GM12878 (cell line): Measurements from ENCODE around the gene NEU3. TPM values are rescaled to one million over a fixed set of nuclear protein-coding genes. Genes with fewer than 3 reads are reported as not detected.

Source experiments
- ATAC-seq: fragments of 200-7000 bp; cut with Tn5 transposase; 3 replicates; pipeline ENCODE4 v1.9.1; 2020; ENCODE audit warnings: mild to moderate bottlenecking, moderate library complexity
- BruUV-seq: library from RNA; stranded (reverse); fragments of 400-500 nt; replicated peaks from 2 replicates; lab custom pipeline; 2021; lab: Mats Ljungman, UMichigan
- CTCF ChIA-PET: fragments of 300-600 bp; sonication (Branson Sonifier 250); formaldehyde crosslinking; extraction: SDS; loops from one replicate; lab custom pipeline; 2021; ENCODE audit warnings: inconsistent platforms; lab: Yijun Ruan, JAX
- POLR2A ChIA-PET: fragments of 350-600 bp; formaldehyde crosslinking; extraction: SDS; loops from one replicate; lab custom pipeline; 2021; ENCODE audit warnings: inconsistent platforms; lab: Charles Lee
- RAD21 ChIA-PET: fragments of 300-600 bp; sonication (Branson Sonifier 250); formaldehyde crosslinking; loops from one replicate; lab custom pipeline; 2023; ENCODE audit warnings: antibody characterized with exemption; ENCODE audit not compliant: unreplicated experiment; lab: Charles Lee
- SMC1A ChIA-PET: fragments of 300-600 bp; sonication (Branson Sonifier 250); formaldehyde crosslinking; loops from one replicate; lab custom pipeline; 2023; ENCODE audit not compliant: unreplicated experiment, uncharacterized antibody; lab: Charles Lee
- DNase-seq: peaks from one replicate; pipeline ENCODE4 v3.0.0-alpha.2; 2011; ENCODE audit warnings: low read depth, low spot score
- FAIRE-seq: peaks from 3 replicates; lab custom pipeline; 2011; peaks lifted over from hg19 to GRCh38; lab: Jason Lieb, UNC
- H2AFZ ChIP-seq: 2 replicates; pipeline ENCODE4 v1.6.0; 2011; ENCODE audit warnings: low read depth, low read length, control low read depth; ENCODE audit not compliant: control insufficient read depth
- H3K27ac ChIP-seq: 2 replicates; pipeline ENCODE4 v1.5.1; 2011; ENCODE audit warnings: control low read depth; ENCODE audit not compliant: control insufficient read depth, insufficient read depth
- H3K27me3 ChIP-seq, 2 experiments: replicated peaks in 1 of 2; 2 replicates each; pipeline versions ENCODE4 v1.6.0 to v1.6.1; 2011; ENCODE audit warnings: low read length in 1 of 2; ENCODE audit not compliant: control insufficient read depth in 2 of 2, insufficient read depth in 2 of 2
- H3K36me3 ChIP-seq, 2 experiments: 2 replicates each; pipeline ENCODE4 v1.5.1; 2011; ENCODE audit warnings: low read length in 1 of 2; ENCODE audit not compliant: control insufficient read depth in 2 of 2, insufficient read depth in 2 of 2
- H3K4me1 ChIP-seq: 2 replicates; pipeline ENCODE4 v1.6.1; 2011; ENCODE audit warnings: mild to moderate bottlenecking, low read length, moderate library complexity, mixed read lengths; ENCODE audit not compliant: control insufficient read depth, insufficient read depth
- H3K4me2 ChIP-seq: 2 replicates; pipeline ENCODE4 v1.6.0; 2011; ENCODE audit warnings: control low read depth; ENCODE audit not compliant: control insufficient read depth, insufficient read depth
- H3K4me3 ChIP-seq: fragments of 200-600 bp; sonication (generic); 2 replicates; pipeline ENCODE4 v1.5.1; 2016
- H3K79me2 ChIP-seq: 2 replicates; pipeline ENCODE4 v1.6.0; 2011; ENCODE audit warnings: low read length; ENCODE audit not compliant: control insufficient read depth, insufficient read depth
- H3K9ac ChIP-seq: 2 replicates; pipeline ENCODE4 v1.8.0; 2011; ENCODE audit warnings: low read length, control low read depth, mixed read lengths; ENCODE audit not compliant: control insufficient read depth, insufficient read depth
- H3K9me3 ChIP-seq: replicated peaks from 3 replicates; pipeline ENCODE4 v1.5.1; 2011; ENCODE audit warnings: mild to moderate bottlenecking, low read length; ENCODE audit not compliant: control insufficient read depth, insufficient read depth
- H4K20me1 ChIP-seq: 2 replicates; pipeline ENCODE4 v1.6.0; 2011; ENCODE audit not compliant: control insufficient read depth, insufficient read depth
- ATF2 ChIP-seq: IDR thresholded peaks from 2 replicates; pipeline ENCODE4 v1.6.1; 2012; ENCODE audit warnings: low read length, inconsistent platforms
- BCL11A ChIP-seq: IDR thresholded peaks from 2 replicates; pipeline ENCODE4 v1.6.1; 2011; ENCODE audit warnings: low read depth, low read length
- CEBPB ChIP-seq, 2 experiments: fragments of 150-350 bp in 1 of 2; IDR thresholded peaks; 2 replicates each; pipeline ENCODE4 v1.6.1; 2012 to 2014; ENCODE audit warnings: low read depth in 2 of 2, low read length in 2 of 2, borderline replicate concordance in 1 of 2, inconsistent platforms in 1 of 2
- DPF2 ChIP-seq: fragments of 450-650 bp; IDR thresholded peaks from 2 replicates; pipeline ENCODE4 v1.6.1; 2017; ENCODE audit warnings: mild to moderate bottlenecking
- E2F4 ChIP-seq: IDR thresholded peaks from 2 replicates; pipeline ENCODE4 v1.6.1; 2012; ENCODE audit warnings: low read depth, low read length, improper control_type of control experiment
- EED ChIP-seq: sonication (generic); IDR thresholded peaks from 2 replicates; pipeline ENCODE4 v1.6.1; 2016; ENCODE audit warnings: antibody characterized with exemption, low read depth
- FOS ChIP-seq: IDR thresholded peaks from 3 replicates; pipeline ENCODE4 v1.6.1; 2011; ENCODE audit warnings: borderline replicate concordance; ENCODE audit not compliant: insufficient read length; ENCODE audit errors: extremely low read depth
- GATAD2B ChIP-seq: fragments of 450-650 bp; conservative IDR thresholded peaks from 2 replicates; pipeline ENCODE4 v1.6.1; 2017; ENCODE audit warnings: low read depth, mild to moderate bottlenecking, moderate library complexity
- HDAC2 ChIP-seq: fragments of 200-600 bp; sonication (generic); IDR thresholded peaks from 2 replicates; pipeline ENCODE4 v1.6.1; 2017
- HDGF ChIP-seq: fragments of 450-650 bp; IDR thresholded peaks from 2 replicates; pipeline ENCODE4 v1.6.1; 2016; ENCODE audit warnings: antibody characterized with exemption
- MAX ChIP-seq: IDR thresholded peaks from 2 replicates; pipeline ENCODE4 v1.6.1; 2012; ENCODE audit warnings: low read depth, low read length, improper control_type of control experiment
- MXI1 ChIP-seq: fragments of 150-350 bp; IDR thresholded peaks from 2 replicates; pipeline ENCODE4 v1.6.1; 2011; ENCODE audit warnings: low read depth, mild to moderate bottlenecking, inconsistent platforms, low read length, improper control_type of control experiment
- NR2C2 ChIP-seq: IDR thresholded peaks from 2 replicates; pipeline ENCODE4 v1.6.1; 2011; ENCODE audit warnings: borderline replicate concordance, low read depth; ENCODE audit not compliant: control insufficient read depth, insufficient read length
- POU2F2 ChIP-seq: IDR thresholded peaks from 3 replicates; pipeline ENCODE4 v1.6.1; 2011; ENCODE audit warnings: low read depth, mild to moderate bottlenecking, low read length, borderline replicate concordance
- RB1 ChIP-seq: fragments of 450-650 bp; formaldehyde crosslinking; IDR thresholded peaks from 2 replicates; pipeline ENCODE4 v1.6.1; 2017; ENCODE audit warnings: mild to moderate bottlenecking, borderline replicate concordance
- TCF7 ChIP-seq: IDR thresholded peaks from 2 replicates; pipeline ENCODE4 v1.6.1; 2014; ENCODE audit warnings: antibody characterized with exemption, borderline replicate concordance
- WGBS: methylation state at CpG from one replicate; pipeline ENCODE4 v1.1.6; 2016; ENCODE audit warnings: low lambda C conversion rate; ENCODE audit not compliant: insufficient replicate concordance, insufficient coverage; ENCODE audit errors: missing lambda C conversion rate; 5-methylcytosine and 5-hydroxymethylcytosine counted together
- in situ Hi-C: fragments of 300-500 bp; cut with MboI; formaldehyde crosslinking; loops from 9 replicates; pipeline ENCODE4 v1.14.3; 2018; ENCODE audit warnings: mixed read lengths
- intact Hi-C: fragments of 100-400 bp; cut with micrococcal nuclease; formaldehyde crosslinking; loops from one replicate; pipeline ENCODE4 v1.14.2; 2022; ENCODE audit not compliant: unreplicated experiment
- polyA plus RNA-seq, 11 experiments: library from polyadenylated mRNA; depleted of rRNA in 4 of 11; unstranded in 6 of 11; stranded (reverse) in 5 of 11; fragments of >200 nt; fragmentation: Nextera tagmentation in 4 of 11; fragmentation: Illumina TruSeq in 1 of 11; extraction: Ambion mirVana in 4 of 11; extraction: Trizol in 1 of 11; gene quantifications; 1 replicate in 1 of 11; 2 replicates in 10 of 11; pipeline versions ENCODE4 v1.2.1 to v1.2.3, GENCODE V29; 2011 to 2016; ENCODE audit warnings: inconsistent platforms in 2 of 11, missing spikeins in 2 of 11, low read depth in 1 of 11
- total RNA-seq, 4 experiments: library from RNA; depleted of rRNA in 3 of 4; stranded (reverse); fragments of >200 nt in 3 of 4; fragmentation: Illumina TruSeq in 1 of 4; extraction: Trizol in 1 of 4; gene quantifications; 2 replicates each; pipeline versions ENCODE4 v1.2.1 to v1.2.3, GENCODE V29; 2013 to 2021
- TF ChIP-seq, protein P1 (sequence below): fragments of 450-650 bp; IDR thresholded peaks from 2 replicates; pipeline ENCODE4 v1.6.1; 2017; ENCODE audit warnings: antibody characterized with exemption, mild to moderate bottlenecking, moderate library complexity
- TF ChIP-seq, protein P2 (sequence below): fragments of 450-650 bp; IDR thresholded peaks from 2 replicates; pipeline ENCODE4 v1.6.1; 2017; ENCODE audit warnings: mild to moderate bottlenecking

NEU3 gene
- total and polyA plus RNA-seq, 10 of the 15 experiments (the other 5 are each of a cell fraction or from before 2014, with no cell fraction given) = 2.5 to 20.3 (median 13.4) TPM

DNA sequence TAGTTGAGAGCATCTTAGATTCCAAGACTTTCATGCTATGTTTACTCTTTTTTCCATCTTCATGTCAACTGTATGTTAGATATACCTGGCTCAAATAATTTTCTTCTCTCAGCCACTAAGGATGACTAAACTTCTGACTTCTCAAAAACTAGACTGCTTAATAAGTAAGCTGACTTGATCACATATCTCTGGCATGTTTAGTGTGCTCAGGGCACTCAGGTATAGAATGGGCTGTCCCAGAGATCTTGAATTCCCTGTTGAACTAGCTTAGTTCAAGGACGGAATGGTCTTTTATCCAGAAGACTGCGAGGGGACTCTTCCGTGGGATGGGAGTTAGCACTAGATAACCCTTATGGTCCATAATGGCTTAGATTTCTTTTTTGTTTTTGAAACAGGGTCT, 13.0 kb downstream of the NEU3 start:
- no peaks in the 10 kb centered on the region for H4K20me1 ChIP-seq
- 100% methylated on average over 3 of the region's 3 CpGs for WGBS
- ChIA-PET SMC1A (interaction anchor here (0.9 to 2.0 kb wide), 5 partner anchors 9 to 61 kb away, joined by 3 to 9 read pairs (median 6); partner anchors contain the start of gene NEU3), CTCF (interaction anchor here (0.9 to 4.0 kb wide), 8 partner anchors 9 to 247 kb away, joined by 3 to 24 read pairs (median 3); no protein-coding TSS in a partner anchor), POLR2A (interaction anchor here (1.0 kb wide), 1 partner anchor 12 kb away, joined by 3 read pairs; the partner anchor contains the start of gene NEU3), RAD21 (interaction anchor here (0.7 to 1.0 kb wide), 4 partner anchors 9 to 66 kb away, joined by 3 to 4 read pairs (median 3); partner anchors contain the start of gene NEU3)
- H3K36me3 ChIP-seq = peaks cover 9 to 22% of the 10 kb centered on the region in 2 experiments
- H3K27me3 ChIP-seq = no peaks in the 10 kb centered on the region
- no peak overlapping the region for H3K9ac ChIP-seq
- H3K4me1 ChIP-seq = peaks cover 19% of the 10 kb centered on the region
- H3K79me2 ChIP-seq = no peaks in the 10 kb centered on the region; the same call in 1 of the 2 replicates
- FAIRE-seq (no peak), DNase-seq (no peak), ATAC-seq (no peak)
- no peak overlapping the region for H3K4me3 ChIP-seq
- no TSS peak for BruUV-seq
- no peak overlapping the region for H2AFZ ChIP-seq
- no peaks in the 10 kb centered on the region; the same call in 2 of the 3 replicates for H3K9me3 ChIP-seq
- no peak overlapping the region for H3K27ac ChIP-seq
- no peak overlapping the region for H3K4me2 ChIP-seq
- in situ Hi-C loops (no loop called here), intact Hi-C loops (no loop called here)
- TF ChIP-seq MAX (no peak), CEBPB (IDR thresholded peaks at IDR 0.05; ENCODE audit: borderline replicate concordance in 1 of 2, low read depth in 2 of 2, low read length in 2 of 2) (no peak), HDAC2 (no peak), EED (no peak), E2F4 (no peak), ATF2 (no peak), NR2C2 (no peak), BCL11A (no peak), RB1 (no peak), POU2F2 (no peak), DPF2 (no peak), MXI1 (no peak), TCF7 (no peak), HDGF (no peak), GATAD2B (no peak), FOS (no peak)
- TF ChIP-seq, protein P1, sequence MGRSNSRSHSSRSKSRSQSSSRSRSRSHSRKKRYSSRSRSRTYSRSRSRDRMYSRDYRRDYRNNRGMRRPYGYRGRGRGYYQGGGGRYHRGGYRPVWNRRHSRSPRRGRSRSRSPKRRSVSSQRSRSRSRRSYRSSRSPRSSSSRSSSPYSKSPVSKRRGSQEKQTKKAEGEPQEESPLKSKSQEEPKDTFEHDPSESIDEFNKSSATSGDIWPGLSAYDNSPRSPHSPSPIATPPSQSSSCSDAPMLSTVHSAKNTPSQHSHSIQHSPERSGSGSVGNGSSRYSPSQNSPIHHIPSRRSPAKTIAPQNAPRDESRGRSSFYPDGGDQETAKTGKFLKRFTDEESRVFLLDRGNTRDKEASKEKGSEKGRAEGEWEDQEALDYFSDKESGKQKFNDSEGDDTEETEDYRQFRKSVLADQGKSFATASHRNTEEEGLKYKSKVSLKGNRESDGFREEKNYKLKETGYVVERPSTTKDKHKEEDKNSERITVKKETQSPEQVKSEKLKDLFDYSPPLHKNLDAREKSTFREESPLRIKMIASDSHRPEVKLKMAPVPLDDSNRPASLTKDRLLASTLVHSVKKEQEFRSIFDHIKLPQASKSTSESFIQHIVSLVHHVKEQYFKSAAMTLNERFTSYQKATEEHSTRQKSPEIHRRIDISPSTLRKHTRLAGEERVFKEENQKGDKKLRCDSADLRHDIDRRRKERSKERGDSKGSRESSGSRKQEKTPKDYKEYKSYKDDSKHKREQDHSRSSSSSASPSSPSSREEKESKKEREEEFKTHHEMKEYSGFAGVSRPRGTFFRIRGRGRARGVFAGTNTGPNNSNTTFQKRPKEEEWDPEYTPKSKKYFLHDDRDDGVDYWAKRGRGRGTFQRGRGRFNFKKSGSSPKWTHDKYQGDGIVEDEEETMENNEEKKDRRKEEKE = no peak
- TF ChIP-seq, protein P2, sequence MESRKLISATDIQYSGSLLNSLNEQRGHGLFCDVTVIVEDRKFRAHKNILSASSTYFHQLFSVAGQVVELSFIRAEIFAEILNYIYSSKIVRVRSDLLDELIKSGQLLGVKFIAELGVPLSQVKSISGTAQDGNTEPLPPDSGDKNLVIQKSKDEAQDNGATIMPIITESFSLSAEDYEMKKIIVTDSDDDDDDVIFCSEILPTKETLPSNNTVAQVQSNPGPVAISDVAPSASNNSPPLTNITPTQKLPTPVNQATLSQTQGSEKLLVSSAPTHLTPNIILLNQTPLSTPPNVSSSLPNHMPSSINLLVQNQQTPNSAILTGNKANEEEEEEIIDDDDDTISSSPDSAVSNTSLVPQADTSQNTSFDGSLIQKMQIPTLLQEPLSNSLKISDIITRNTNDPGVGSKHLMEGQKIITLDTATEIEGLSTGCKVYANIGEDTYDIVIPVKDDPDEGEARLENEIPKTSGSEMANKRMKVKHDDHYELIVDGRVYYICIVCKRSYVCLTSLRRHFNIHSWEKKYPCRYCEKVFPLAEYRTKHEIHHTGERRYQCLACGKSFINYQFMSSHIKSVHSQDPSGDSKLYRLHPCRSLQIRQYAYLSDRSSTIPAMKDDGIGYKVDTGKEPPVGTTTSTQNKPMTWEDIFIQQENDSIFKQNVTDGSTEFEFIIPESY = no peak
